KOPT-K1 (cell line): ENCODE measurements around the gene SLC25A28.

Experiments used
- H3K27ac ChIP-seq: fragments of 200-600 bp; sonication (generic); 2 replicates; pipeline ENCODE4 v1.5.1; 2016; ENCODE audit warnings: antibody characterized with exemption, mild to moderate bottlenecking, low read depth, low read length; ENCODE audit not compliant: poor library complexity, severe bottlenecking
- H3K36me3 ChIP-seq: fragments of 200-600 bp; sonication (generic); 2 replicates; pipeline ENCODE4 v1.5.1; 2017; ENCODE audit warnings: antibody characterized with exemption, mild to moderate bottlenecking, low read length, moderate library complexity; ENCODE audit not compliant: insufficient read depth
- H3K9me3 ChIP-seq: fragments of 200-600 bp; sonication (generic); 2 replicates; pipeline ENCODE4 v1.5.1; 2017; ENCODE audit warnings: antibody characterized with exemption, low read length, mild to moderate bottlenecking; ENCODE audit not compliant: insufficient read depth, poor library complexity, severe bottlenecking

The SLC25A28 gene

DNA sequence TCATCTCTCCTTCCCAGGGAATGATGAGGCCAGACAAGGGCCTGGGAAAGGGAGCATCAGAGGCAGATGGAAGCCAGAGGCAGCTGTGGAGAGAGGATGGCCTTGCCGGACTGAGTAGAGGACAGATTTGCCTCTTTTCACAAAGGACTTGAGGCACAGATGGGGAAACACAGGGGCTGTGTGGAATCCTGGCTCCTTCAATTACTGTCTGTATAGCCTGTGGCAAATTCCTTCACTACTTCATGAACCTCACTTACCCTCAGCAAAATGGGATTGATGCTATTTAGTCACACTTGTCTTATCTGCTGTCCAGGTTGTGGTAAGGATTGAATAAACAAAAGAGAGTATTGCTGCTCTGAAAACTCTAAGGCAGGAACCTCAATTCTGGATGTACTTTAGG, 40.3 kb downstream of the SLC25A28 start:
- H3K27ac ChIP-seq = no peak overlapping the region
- no peaks in the 10 kb centered on the region for H3K9me3 ChIP-seq
- H3K36me3 ChIP-seq = no peaks in the 10 kb centered on the region

DNA sequence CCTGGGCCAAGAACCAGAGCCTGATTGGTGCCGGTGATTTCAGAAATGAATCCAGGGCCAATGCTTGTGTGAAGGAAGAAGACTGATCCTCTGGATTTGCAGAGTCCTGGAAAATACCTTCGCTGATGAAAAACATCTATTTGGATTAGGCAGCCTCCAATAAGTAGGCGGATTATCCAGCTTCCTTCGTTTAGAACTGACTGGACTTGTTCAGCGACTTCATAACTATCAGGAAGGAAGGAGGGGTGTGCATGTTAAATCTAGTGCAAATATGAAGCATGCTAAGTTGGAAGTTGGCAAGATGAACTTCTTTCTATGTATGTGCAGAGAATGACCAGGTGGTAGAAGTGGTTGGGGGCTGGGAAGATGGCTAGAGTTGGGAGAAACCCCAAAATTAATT, 46.4 kb downstream of the SLC25A28 start:
- Histone ChIP-seq H3K36me3 (no peaks in the 10 kb centered on the region), H3K27ac (no peak overlapping the region), H3K9me3 (no peaks in the 10 kb centered on the region)

DNA sequence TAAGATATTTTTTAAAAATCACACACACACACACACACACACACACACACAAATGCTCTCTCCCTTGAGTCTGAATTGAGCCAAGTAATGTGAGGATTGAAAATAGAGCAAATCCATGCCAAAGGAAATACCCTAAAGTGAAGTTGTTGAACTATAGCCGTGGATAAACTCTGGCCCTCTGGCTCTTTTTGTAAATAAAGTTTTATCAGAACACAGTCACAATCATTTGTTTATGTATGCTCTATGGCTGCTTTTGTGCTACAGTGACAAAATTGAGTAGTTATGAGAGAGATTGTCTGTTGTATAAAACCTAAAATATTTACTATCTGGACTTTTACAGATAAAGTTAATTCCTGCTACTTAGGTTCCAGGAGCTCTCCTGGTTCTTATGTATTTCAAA, 48.4 kb downstream of the SLC25A28 start:
- H3K27ac ChIP-seq = no peak overlapping the region
- no peaks in the 10 kb centered on the region for H3K9me3 ChIP-seq
- H3K36me3 ChIP-seq = no peaks in the 10 kb centered on the region

DNA sequence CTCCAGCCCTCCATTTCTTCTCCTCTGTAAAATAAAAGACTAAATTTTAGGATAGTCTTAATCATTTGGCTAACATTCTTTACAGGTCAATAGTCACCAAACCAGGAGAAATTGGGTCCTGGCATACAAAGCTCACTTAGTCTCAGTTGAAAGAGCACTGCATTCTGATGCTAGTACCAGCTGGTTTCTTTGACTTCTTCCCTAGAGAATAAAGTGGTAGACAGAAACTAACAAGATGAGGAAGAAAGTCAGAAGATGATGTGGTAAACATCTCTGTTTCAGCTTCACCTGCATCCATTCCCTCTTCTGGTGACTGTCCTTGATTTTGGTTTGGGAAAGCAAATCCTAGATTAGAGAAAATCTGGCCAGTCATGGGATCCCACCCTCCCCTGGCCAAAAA, 50.3 kb downstream of the SLC25A28 start:
- Histone ChIP-seq H3K9me3 (no peaks in the 10 kb centered on the region), H3K27ac (no peak overlapping the region), H3K36me3 (no peaks in the 10 kb centered on the region)

DNA sequence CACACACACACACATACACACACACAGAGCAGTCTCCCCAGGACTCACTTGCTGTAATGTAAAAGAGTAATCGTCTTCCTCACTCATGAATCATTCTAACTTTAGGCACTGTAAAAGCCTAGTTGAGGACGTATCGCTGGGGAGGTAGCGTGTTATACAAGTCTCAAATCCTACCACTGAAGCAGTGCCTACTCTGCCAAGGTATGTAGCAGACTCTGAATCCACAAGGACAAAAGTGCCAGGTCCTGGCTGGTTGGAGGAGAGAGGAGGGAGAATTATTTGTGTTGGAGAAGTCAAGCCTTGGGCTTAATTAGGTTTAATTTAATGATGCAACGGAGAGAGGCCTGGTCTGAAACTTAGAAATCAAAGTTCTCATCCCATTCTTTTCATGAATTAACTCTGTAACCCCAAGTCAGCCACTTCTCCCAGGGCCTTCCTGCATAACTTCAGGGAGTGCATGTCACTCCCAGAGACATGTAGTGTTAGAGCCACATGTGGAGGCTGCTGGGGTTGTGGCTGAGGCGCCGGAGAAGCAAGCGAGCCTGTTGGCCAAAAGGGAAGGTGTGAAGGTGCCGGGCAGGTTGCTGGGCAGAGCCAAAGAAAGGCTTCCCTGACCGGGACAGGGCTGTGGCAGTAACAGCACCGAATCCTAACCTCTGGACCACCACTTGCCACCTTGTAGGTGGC, 50.8 kb downstream of the SLC25A28 start:
- no peaks in the 10 kb centered on the region for H3K9me3 ChIP-seq
- H3K36me3 ChIP-seq = no peaks in the 10 kb centered on the region
- H3K27ac ChIP-seq = no peak overlapping the region

DNA sequence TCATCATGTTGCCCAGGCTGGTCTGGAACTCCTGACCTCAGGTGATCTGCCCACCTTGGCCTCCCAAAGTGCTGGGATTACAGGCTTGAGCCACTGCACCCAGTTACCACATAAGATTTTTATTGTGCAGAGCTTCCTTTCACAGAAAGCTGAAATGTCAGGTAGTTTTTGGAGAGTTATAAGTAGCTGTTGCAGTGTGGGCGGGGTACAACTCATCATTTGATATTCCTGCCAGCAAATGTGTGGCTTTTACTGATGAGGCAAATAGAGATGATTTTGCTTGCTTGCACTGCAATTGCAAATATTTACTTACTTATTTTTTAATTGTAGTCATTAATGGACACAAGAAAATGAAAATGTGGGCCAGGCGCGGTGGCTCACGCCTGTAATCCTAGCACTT, 55.1 kb downstream of the SLC25A28 start:
- no peaks in the 10 kb centered on the region for H3K36me3 ChIP-seq
- H3K9me3 ChIP-seq = no peaks in the 10 kb centered on the region
- H3K27ac ChIP-seq = no peak overlapping the region

DNA sequence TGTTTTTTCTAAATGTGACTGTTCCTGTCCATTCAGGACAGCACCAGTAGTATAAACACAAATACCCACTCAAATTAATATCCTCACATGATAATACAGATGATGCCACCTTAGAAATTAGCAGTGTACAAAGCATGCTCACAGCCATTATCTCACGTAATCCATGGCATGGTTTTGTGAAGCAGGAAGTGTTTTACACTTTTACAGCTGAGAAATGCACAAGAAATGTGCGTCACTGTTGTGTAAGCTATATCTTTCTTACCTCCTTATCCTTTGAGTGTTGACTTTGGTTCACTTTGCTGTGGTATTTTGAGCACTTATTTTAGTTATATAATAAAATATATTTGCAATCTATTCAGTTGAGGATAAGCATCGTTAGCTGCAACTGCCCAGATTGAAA, 55.9 kb downstream of the SLC25A28 start:
- Histone ChIP-seq H3K36me3 (no peaks in the 10 kb centered on the region), H3K9me3 (no peaks in the 10 kb centered on the region), H3K27ac (no peak overlapping the region)

DNA sequence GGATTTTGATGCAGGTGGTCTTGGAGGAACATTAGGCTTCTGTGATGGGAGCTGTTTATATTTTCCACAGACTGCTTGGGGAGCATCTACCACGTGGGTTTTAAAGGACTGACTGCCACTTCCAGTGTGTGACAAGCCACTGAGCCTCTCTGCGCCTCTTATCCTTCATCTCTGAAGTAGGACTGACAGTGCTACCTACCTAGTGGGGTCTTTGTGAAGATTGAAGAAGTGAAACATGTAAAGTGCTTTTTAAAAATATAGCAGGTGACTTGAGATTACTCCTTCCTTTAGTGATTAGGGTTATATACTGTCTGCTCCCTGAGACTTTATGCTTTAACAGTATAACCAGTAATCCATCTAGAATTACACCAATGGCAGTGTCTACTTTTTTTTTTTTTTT, 57.6 kb downstream of the SLC25A28 start:
- Histone ChIP-seq H3K27ac (no peak overlapping the region), H3K36me3 (no peaks in the 10 kb centered on the region), H3K9me3 (no peaks in the 10 kb centered on the region)
